HG03108 (cell line): ENCODE data around the gene MACROD1.

Experiments
- ATAC-seq: cut with Tn5 transposase; IDR thresholded peaks from one replicate; pipeline ENCODE4 v1.9.1; 2021; ENCODE audit warnings: moderate library complexity; ENCODE audit not compliant: unreplicated experiment

Gene MACROD1

DNA sequence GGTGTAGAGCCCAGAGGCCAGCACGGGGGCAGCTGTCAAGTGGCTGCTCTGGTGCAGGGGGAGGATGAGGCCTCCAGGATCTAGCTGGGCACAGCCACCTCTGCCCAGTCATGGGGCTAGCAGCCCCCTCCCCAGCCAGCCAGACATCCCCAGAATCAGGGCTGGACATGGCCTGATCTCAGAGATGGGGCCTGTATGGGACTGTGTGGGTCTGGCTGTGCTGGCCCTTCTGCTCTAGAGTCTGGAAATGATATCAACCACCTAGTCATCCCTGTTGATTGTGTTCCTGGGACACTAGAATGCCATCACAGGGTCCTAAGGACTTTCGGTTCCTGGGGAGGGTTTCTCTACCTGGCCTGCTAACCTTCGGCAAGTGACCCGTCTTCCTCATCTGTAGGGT is 127.4 kb downstream of the MACROD1 start:
- no peak for ATAC-seq

DNA sequence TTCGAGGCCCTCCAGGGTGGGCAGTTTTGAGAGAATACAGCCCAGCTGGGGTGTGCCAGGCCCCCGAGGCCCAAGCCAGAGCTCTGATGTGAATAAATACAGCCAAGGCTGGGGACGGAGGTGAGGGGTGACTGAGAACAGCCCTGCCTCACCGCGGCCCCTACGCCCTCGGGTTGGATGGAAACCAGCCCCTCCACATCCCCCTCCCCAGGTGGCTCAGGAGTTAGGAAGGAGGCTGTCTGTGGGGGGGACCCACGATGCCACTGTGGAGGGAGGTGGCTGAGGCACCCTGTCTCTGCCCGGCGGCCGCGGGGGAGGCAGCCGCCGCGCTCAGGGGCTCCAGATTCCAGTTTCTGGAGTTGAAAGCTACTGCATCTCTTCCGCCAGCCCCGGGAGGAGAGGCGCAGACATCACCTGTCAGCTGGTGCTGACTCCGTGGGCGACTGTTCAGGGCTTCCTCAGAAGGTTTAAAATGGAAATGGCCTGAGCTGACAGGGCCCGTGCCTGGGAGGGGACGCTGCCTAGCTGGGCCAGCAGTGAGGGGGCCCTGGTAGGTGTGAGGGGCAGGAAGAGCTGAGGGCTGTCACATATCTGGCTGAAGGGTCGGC is 128.8 kb downstream of the MACROD1 start:
- no peak for ATAC-seq

- no peak for ATAC-seq
Observed at GRCh38 chr11:64036087-64037026, 129.6 kb downstream of the MACROD1 start.

DNA sequence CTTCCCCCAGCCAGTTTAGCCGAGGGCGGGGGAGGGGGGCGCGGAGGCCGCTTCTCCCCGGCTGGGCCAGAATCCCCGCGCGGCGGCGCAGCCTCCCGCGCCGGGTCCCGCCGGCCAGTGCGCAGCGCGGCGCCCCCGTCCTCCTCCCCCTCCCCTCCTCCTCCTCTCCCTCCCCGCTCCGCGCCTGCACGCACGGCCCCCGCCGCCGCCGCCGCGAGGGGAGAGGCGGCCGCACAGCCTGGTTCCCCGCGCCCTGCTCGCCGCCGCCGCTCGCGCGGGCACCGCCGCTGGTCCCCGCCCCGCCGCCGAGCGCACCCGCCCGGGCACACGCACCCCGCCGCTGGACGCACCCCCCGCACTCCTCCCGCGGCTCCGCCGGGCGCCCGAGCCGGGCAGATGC is 130.3 kb downstream of the MACROD1 start, which contains the start of gene FLRT1:
FLRT1 (plus strand) TSS at position 356 of the 400 bp plus-strand sequence. CDS start 80,337 bp downstream, outside the sequence.
- no peak for ATAC-seq

- no peak for ATAC-seq
Observed at GRCh38 chr11:64035081-64035524, 130.8 kb downstream of the MACROD1 start.

GRCh38 chr11:64034411-64034811 is 131.5 kb downstream of the MACROD1 start:
- ATAC-seq = no peak

DNA sequence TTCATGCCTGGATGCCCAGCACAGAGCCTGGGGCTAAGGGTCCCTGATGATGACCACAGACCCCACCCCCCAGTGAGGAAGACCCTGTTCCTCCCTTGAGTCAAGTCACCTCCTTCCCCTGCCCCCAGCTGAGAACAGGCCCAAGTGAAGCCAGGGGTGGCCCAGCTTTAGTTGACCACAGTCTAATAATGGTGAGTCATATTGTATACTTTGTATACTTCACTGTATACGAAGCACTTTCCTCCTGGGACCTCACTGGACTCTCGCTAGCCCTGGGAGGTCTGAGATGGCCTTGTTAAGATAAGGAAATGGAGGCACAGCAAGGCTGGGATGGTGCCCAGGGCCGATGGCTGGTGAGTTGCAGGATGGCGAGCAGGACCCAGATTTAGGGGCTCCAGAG is 133.9 kb downstream of the MACROD1 start:
- no peak for ATAC-seq

DNA sequence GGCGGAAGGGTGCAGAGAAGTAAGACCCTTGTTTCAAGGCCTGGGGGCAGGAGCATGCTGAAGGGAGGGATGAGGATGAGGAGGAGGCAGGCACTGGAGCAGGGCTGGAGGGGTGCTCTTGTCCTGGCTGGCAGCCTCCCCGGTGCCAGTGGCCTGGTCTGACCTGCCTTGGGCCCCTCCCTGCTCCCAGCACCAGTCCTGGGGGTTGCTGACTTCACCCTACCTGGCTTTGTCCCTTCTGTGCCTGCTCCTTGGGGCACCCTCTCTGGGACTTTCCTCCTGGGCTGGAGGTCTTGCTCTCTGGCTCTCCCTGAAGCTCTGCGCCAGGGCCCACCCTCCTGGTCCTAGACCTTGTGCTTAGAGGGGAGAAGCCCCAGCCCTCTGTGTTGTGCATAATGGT is 134.9 kb downstream of the MACROD1 start:
- no peak for ATAC-seq

DNA sequence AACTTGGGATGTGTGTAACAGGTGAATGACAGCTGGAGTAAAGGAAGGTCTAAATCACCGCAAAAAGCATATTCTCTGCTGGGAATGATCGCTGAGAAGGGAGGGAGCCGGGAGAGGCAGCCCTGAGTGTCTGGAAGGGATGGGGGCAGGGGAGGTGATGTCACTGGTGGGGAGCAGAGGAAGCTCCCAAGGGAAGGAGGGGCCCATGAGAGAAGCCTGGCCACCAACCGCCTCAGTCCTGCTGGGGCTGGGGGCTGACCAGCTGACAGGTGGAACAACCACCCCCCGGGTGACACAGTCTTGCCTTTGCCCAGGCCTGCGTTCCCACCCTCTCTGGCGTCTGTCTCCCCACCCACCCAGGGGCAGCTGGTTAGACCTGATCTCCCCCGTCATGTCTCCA is 136.1 kb downstream of the MACROD1 start:
- no peak for ATAC-seq

DNA sequence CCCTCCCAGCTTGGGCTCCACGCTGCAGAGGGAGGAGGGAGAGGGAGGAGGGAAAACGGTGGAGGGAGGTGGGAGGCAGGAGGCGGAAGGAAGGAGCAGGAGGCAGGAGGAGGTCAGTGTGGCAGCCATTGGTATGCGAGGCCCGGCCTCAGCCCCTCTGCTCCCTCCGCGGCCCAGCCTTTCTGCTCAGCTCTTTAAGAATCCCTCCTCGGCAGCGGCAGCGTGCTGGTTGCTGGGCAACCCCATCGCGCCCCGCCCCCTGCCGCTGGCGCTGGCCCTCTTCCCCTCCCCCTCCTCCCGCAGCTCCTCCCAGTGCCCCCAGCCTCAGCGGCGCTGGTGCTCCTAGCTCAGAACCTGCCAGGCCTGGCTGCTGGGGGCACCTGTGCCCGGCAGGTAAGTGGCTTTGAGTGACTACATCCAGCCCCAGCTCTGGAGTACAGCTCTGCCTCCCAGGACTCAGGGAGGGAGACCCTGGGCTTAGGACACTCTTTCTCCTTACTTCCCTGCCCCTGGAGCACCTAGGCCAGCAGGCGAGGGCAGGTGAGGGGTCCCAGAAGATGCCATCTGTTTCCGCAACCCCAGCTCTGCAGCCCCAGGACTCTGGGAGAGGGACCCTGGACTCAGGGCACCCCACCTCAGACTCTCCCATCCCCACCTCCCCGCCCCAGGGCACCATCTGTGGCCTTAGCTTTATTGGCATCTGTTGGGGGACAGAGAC is 137.4 kb downstream of the MACROD1 start:
- no peak for ATAC-seq

DNA sequence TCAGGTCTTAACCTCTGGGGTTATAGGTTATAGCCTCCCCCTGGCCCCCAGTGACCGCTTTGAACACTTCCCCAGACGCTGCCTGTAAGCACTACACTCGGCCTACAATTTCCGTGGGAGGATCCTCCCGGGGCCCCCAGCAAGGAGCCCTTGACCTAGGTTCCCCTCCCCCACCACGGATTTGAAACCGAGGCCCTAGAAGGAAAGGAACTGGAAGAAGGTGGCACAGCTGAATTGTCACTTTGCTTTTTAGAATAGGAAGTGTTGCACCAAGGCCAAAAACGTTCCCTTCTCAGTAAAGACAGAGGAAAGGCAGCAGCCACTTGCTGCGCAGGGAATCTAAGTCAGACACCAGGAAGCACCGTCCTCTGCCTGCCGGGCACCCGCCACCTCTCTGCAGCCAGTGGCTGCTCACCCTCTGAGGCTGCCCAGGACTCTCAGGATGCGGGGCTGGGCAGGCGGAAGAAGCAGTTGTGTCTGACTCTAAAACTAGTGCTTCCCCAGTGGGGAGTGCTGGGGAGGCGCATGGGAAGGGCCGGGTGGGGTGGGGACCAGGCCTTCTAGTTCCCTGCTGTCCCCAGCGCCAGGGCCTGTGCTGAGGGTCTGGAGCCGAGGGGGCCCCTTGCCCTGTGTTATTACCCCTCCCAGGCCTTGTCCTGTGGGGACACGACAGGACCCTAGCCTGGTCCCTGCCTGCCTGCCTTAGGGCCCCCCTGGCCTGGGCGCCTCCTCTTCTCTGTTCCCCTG is 138.1 kb downstream of the MACROD1 start:
- ATAC-seq = no peak

DNA sequence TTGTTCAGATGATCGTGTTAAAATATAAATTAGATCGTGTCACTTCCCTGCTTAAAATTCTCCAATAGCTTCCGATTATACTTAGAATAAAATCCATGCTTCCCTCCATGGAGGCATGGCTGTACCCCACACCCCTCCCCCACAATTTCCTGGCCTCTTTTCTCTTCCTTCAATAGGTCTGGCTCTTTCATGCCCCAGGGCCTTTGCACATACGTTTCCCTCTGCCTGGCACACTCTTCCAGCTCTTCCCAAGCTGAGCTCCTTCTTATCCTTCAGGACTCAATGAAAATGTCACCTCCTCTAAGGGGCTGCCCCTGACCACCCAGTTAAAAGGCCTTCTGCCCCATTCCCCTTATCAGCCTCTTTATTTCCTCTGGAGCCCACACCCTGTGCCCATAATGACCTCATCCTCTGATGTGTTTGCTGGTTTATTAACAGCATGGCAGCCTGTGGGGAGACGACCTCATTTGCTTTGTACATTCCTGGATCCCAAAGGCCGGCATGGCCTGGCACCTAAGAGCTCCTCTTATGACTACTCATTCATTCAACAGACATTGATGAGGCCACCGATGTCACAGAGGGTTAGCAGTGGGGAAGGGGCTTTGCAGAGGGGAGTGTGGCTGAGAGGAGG is 139.2 kb downstream of the MACROD1 start:
- no peak for ATAC-seq

GRCh38 chr11:64025205-64025604 is 140.7 kb downstream of the MACROD1 start:
- no peak for ATAC-seq

GRCh38 chr11:64023712-64024710 is 141.9 kb downstream of the MACROD1 start:
- ATAC-seq = no peak

GRCh38 chr11:64022125-64022784 is 143.7 kb downstream of the MACROD1 start:
- no peak for ATAC-seq

GRCh38 chr11:64021757-64022093 is 144.2 kb downstream of the MACROD1 start:
- no peak for ATAC-seq

- ATAC-seq = no peak
Observed at GRCh38 chr11:64020976-64021756, 144.7 kb downstream of the MACROD1 start.
